HCT116 (cell line): ENCODE measurements around the gene DNM3. TPM values are rescaled to one million over a fixed set of nuclear protein-coding genes. Genes with fewer than 3 reads are reported as not detected.

Experiments
- ATAC-seq: fragments of 200-7000 bp; cut with Tn5 transposase; 2 replicates; pipeline ENCODE4 v1.9.1; 2020; ENCODE audit warnings: mild to moderate bottlenecking, moderate library complexity
- BruUV-seq: library from RNA; stranded (reverse); fragments of 400-500 nt; replicated peaks from 2 replicates; lab custom pipeline; 2021; lab: Mats Ljungman, UMichigan
- CTCF ChIA-PET: fragments of 300-600 bp; sonication (Branson Sonifier 250); formaldehyde crosslinking; loops from one replicate; lab custom pipeline; 2021; ENCODE audit warnings: antibody characterized with exemption; lab: Charles Lee
- POLR2A ChIA-PET: fragments of 300-600, 350-600 bp; sonication (Branson Sonifier 250); formaldehyde crosslinking; loops from one replicate; lab custom pipeline; 2021; ENCODE audit warnings: antibody characterized with exemption; lab: Charles Lee
- RAD21 ChIA-PET, 2 experiments: fragments of 300-600 bp; sonication (Branson Sonifier 250); formaldehyde crosslinking; loops; one replicate each; lab custom pipeline; 2023; ENCODE audit warnings: low total read pairs in 2 of 2; ENCODE audit not compliant: uncharacterized antibody in 2 of 2, unreplicated experiment in 2 of 2, low non-redundant PET in 1 of 2; lab: Charles Lee
- DNase-seq: peaks from one replicate; pipeline ENCODE4 v3.0.0-alpha.2; 2010; ENCODE audit warnings: low read depth, low spot score
- H2AFZ ChIP-seq: fragments of 200-600 bp; shearing (Covaris generic), sonication (generic); 2 replicates; pipeline ENCODE4 v1.6.1; 2017; ENCODE audit warnings: low read depth, mixed run types, mixed read lengths, antibody characterized with exemption, low read length; ENCODE audit not compliant: poor library complexity, severe bottlenecking
- H3K27ac ChIP-seq: 2 replicates; pipeline ENCODE4 v1.5.1; 2012; ENCODE audit warnings: low read depth, low read length
- H3K27me3 ChIP-seq: fragments of 200-600 bp; sonication (generic); 2 replicates; pipeline ENCODE4 v1.6.1; 2016; ENCODE audit warnings: mixed run types, low read length, mixed read lengths; ENCODE audit not compliant: insufficient read depth
- H3K36me3 ChIP-seq, 2 experiments: fragments of 200-500 bp in 1 of 2; fragments of 200-600 bp in 1 of 2; sonication (Bioruptor generic) in 1 of 2; sonication (generic) in 1 of 2; 2 replicates each; pipeline versions ENCODE4 v1.5.1 to v1.6.1; 2014 to 2016; ENCODE audit warnings: low read length in 2 of 2, inconsistent platforms in 1 of 2, mixed read lengths in 1 of 2, mixed run types in 1 of 2; ENCODE audit not compliant: insufficient read depth in 2 of 2, control insufficient read depth in 1 of 2
- H3K4me1 ChIP-seq, 2 experiments: fragments of 200-600 bp in 1 of 2; sonication (generic) in 1 of 2; 2 replicates each; pipeline versions ENCODE4 v1.5.1 to v1.6.1; 2012 to 2017; ENCODE audit warnings: low read length in 2 of 2, inconsistent platforms in 1 of 2, mild to moderate bottlenecking in 1 of 2, mixed read lengths in 1 of 2, mixed run types in 1 of 2, moderate library complexity in 1 of 2; ENCODE audit not compliant: insufficient read depth in 2 of 2, control insufficient read depth in 1 of 2
- H3K4me2 ChIP-seq: fragments of 200-600 bp; sonication (generic); 2 replicates; pipeline ENCODE4 v1.6.1; 2017; ENCODE audit warnings: mixed run types, low read length, mixed read lengths
- H3K4me3 ChIP-seq, 2 experiments: fragments of 200-600 bp in 1 of 2; sonication (generic) in 1 of 2; replicated peaks in 1 of 2; 2 replicates each; pipeline ENCODE4 v1.5.1; 2011 to 2016; ENCODE audit warnings: low read length in 2 of 2, control low read depth in 1 of 2, low read depth in 1 of 2, mild to moderate bottlenecking in 1 of 2, mixed read lengths in 1 of 2, mixed run types in 1 of 2
- H3K79me2 ChIP-seq: fragments of 200-600 bp; sonication (generic); 2 replicates; pipeline ENCODE4 v1.6.1; 2017; ENCODE audit warnings: mild to moderate bottlenecking, mixed run types, low read length, moderate library complexity, mixed read lengths; ENCODE audit not compliant: insufficient read depth
- H3K9ac ChIP-seq: fragments of 200-600 bp; sonication (generic); 2 replicates; pipeline ENCODE4 v1.6.1; 2016; ENCODE audit warnings: low read length, mixed read lengths
- H3K9me2 ChIP-seq: fragments of 200-600 bp; sonication (generic), shearing (Covaris generic); 2 replicates; pipeline ENCODE4 v1.6.1; 2017; ENCODE audit warnings: mixed run types, mild to moderate bottlenecking, moderate library complexity; ENCODE audit not compliant: insufficient read depth
- H3K9me3 ChIP-seq, 2 experiments: fragments of 200-500 bp in 1 of 2; fragments of 200-600 bp in 1 of 2; sonication (Bioruptor generic) in 1 of 2; sonication (generic) in 1 of 2; 2 replicates each; pipeline ENCODE4 v1.6.1; 2014 to 2017; ENCODE audit warnings: low read length in 2 of 2, mixed read lengths in 2 of 2, inconsistent platforms in 1 of 2, low read depth in 1 of 2, mild to moderate bottlenecking in 1 of 2, mixed run types in 1 of 2, moderate library complexity in 1 of 2; ENCODE audit not compliant: control insufficient read depth in 1 of 2, insufficient read depth in 1 of 2
- H4K20me1 ChIP-seq: fragments of 200-600 bp; sonication (generic), shearing (Covaris generic); 2 replicates; pipeline ENCODE4 v1.6.1; 2017; ENCODE audit warnings: mixed run types, mild to moderate bottlenecking, moderate library complexity; ENCODE audit not compliant: insufficient read depth
- CEBPB ChIP-seq: IDR thresholded peaks from 2 replicates; pipeline ENCODE4 v1.6.1; 2012; ENCODE audit warnings: low read depth
- EGR1 ChIP-seq: IDR thresholded peaks from 2 replicates; pipeline ENCODE4 v1.6.1; 2012; ENCODE audit warnings: low read depth
- EZH2 ChIP-seq: fragments of 200-600 bp; sonication (generic); IDR thresholded peaks from 2 replicates; pipeline ENCODE4 v1.6.1; 2017; ENCODE audit warnings: antibody characterized with exemption, mixed run types
- FOSL1 ChIP-seq: IDR thresholded peaks from 2 replicates; pipeline ENCODE4 v1.6.1; 2012; ENCODE audit warnings: low read depth
- JUND ChIP-seq: IDR thresholded peaks from 2 replicates; pipeline ENCODE4 v1.6.1; 2012
- POLR2A ChIP-seq: IDR thresholded peaks from 2 replicates; pipeline ENCODE4 v1.7.0; 2011; ENCODE audit warnings: borderline replicate concordance; ENCODE audit not compliant: insufficient read depth, insufficient read length; ENCODE audit errors: extremely low read depth
- POLR2AphosphoS5 ChIP-seq: IDR thresholded peaks from 2 replicates; pipeline ENCODE4 v1.6.1; 2011; ENCODE audit warnings: mild to moderate bottlenecking, low read depth, low read length, moderate library complexity
- RAD21 ChIP-seq: IDR thresholded peaks from 2 replicates; pipeline ENCODE4 v1.6.1; 2012; ENCODE audit warnings: low read depth, mild to moderate bottlenecking
- SP1 ChIP-seq: IDR thresholded peaks from 2 replicates; pipeline ENCODE4 v1.6.1; 2012; ENCODE audit warnings: low read depth
- YY1 ChIP-seq: IDR thresholded peaks from 2 replicates; pipeline ENCODE4 v1.6.1; 2011; ENCODE audit warnings: low read length, low read depth, moderate library complexity, mild to moderate bottlenecking; ENCODE audit not compliant: insufficient replicate concordance; ENCODE audit errors: extremely low read depth
- ZNF274 ChIP-seq: fragments of 200-500 bp; sonication (Bioruptor generic); IDR thresholded peaks from 2 replicates; pipeline ENCODE4 v1.6.1; 2014; ENCODE audit warnings: mild to moderate bottlenecking, low read depth, low read length, inconsistent platforms
- intact Hi-C: fragments of 100-400 bp; cut with micrococcal nuclease; formaldehyde crosslinking; loops from 2 replicates; pipeline ENCODE4 v1.10.0; 2022
- total RNA-seq: library from RNA; stranded (reverse); gene quantifications from one replicate; pipeline ENCODE4 v1.2.1, GENCODE V29; 2021; ENCODE audit not compliant: unreplicated experiment
- TF ChIP-seq, protein P1 (sequence below): IDR thresholded peaks from 2 replicates; pipeline ENCODE4 v1.6.1; 2012
- TF ChIP-seq, protein P2 (sequence below): IDR thresholded peaks from 2 replicates; pipeline ENCODE4 v1.6.1; 2011; ENCODE audit warnings: mild to moderate bottlenecking, low read length, moderate library complexity; ENCODE audit not compliant: insufficient replicate concordance; ENCODE audit errors: extremely low read depth
- TF ChIP-seq, protein P3 (sequence below), 3 experiments: fragments of 200-600 bp in 1 of 3; sonication (generic) in 1 of 3; IDR thresholded peaks in 2 of 3; conservative IDR thresholded peaks in 1 of 3; 2 replicates each; pipeline ENCODE4 v1.5.1; 2012 to 2017; ENCODE audit warnings: low read depth in 2 of 3, low read length in 2 of 3, antibody characterized with exemption in 1 of 3, borderline replicate concordance in 1 of 3, control low read depth in 1 of 3, mild to moderate bottlenecking in 1 of 3, mixed read lengths in 1 of 3, mixed run types in 1 of 3, moderate library complexity in 1 of 3; ENCODE audit not compliant: insufficient read depth in 1 of 3
- TF ChIP-seq, protein P4 (sequence below): IDR thresholded peaks from 2 replicates; pipeline ENCODE4 v1.6.1; 2012

Gene DNM3
- total RNA-seq, 1 experiment from 2014 or later: 3.1 TPM

DNA sequence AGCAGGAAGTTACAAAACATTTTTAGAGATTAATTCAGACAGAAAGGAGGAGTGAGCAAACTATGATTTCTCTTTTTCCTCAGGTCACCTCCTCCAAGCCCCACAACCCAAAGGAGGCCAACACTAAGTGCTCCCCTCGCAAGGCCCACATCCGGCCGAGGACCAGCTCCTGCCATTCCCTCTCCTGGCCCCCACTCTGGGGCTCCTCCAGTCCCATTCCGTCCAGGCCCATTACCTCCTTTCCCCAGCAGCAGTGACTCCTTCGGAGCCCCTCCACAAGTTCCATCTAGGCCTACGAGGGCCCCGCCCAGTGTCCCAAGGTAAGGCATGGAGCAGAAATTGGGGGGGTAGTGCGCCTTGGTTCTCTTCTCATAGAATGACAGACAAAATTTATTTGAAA is 547.2 kb downstream of the DNM3 start:
- H3K9ac ChIP-seq: no peak overlapping the region
- H3K4me1 ChIP-seq: no peaks in the 10 kb centered on the region
- no peaks in the 10 kb centered on the region for H3K9me2 ChIP-seq
- H3K4me3 ChIP-seq: no peak overlapping the region
- H2AFZ ChIP-seq: no peak overlapping the region
- no peaks in the 10 kb centered on the region for H3K36me3 ChIP-seq
- ATAC-seq (no peak), DNase-seq (no peak)
- H3K4me2 ChIP-seq: no peak overlapping the region
- no peaks in the 10 kb centered on the region for H3K9me3 ChIP-seq
- no peaks in the 10 kb centered on the region for H4K20me1 ChIP-seq
- intact Hi-C loops: no loop called here
- no TSS peak for BruUV-seq
- RAD21 ChIA-PET: no interaction called here
- CTCF ChIA-PET: interaction anchor here (1.9 kb wide), 1 partner anchor 11 kb away, joined by 5 read pairs; no protein-coding TSS in a partner anchor
- no peaks in the 10 kb centered on the region for H3K79me2 ChIP-seq
- no peaks in the 10 kb centered on the region for H3K27me3 ChIP-seq
- POLR2A ChIA-PET: no interaction called here
- no peak overlapping the region for H3K27ac ChIP-seq
- TF ChIP-seq EZH2: no peak
- no peak for TF ChIP-seq FOSL1
- TF ChIP-seq, protein P1, sequence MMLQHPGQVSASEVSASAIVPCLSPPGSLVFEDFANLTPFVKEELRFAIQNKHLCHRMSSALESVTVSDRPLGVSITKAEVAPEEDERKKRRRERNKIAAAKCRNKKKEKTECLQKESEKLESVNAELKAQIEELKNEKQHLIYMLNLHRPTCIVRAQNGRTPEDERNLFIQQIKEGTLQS: no peak
- TF ChIP-seq CEBPB: no peak
- TF ChIP-seq, protein P2, sequence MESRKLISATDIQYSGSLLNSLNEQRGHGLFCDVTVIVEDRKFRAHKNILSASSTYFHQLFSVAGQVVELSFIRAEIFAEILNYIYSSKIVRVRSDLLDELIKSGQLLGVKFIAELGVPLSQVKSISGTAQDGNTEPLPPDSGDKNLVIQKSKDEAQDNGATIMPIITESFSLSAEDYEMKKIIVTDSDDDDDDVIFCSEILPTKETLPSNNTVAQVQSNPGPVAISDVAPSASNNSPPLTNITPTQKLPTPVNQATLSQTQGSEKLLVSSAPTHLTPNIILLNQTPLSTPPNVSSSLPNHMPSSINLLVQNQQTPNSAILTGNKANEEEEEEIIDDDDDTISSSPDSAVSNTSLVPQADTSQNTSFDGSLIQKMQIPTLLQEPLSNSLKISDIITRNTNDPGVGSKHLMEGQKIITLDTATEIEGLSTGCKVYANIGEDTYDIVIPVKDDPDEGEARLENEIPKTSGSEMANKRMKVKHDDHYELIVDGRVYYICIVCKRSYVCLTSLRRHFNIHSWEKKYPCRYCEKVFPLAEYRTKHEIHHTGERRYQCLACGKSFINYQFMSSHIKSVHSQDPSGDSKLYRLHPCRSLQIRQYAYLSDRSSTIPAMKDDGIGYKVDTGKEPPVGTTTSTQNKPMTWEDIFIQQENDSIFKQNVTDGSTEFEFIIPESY: no peak
- TF ChIP-seq YY1: no peak
- TF ChIP-seq POLR2AphosphoS5: no peak
- TF ChIP-seq, protein P3, sequence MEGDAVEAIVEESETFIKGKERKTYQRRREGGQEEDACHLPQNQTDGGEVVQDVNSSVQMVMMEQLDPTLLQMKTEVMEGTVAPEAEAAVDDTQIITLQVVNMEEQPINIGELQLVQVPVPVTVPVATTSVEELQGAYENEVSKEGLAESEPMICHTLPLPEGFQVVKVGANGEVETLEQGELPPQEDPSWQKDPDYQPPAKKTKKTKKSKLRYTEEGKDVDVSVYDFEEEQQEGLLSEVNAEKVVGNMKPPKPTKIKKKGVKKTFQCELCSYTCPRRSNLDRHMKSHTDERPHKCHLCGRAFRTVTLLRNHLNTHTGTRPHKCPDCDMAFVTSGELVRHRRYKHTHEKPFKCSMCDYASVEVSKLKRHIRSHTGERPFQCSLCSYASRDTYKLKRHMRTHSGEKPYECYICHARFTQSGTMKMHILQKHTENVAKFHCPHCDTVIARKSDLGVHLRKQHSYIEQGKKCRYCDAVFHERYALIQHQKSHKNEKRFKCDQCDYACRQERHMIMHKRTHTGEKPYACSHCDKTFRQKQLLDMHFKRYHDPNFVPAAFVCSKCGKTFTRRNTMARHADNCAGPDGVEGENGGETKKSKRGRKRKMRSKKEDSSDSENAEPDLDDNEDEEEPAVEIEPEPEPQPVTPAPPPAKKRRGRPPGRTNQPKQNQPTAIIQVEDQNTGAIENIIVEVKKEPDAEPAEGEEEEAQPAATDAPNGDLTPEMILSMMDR (IDR thresholded peaks at IDR 0.05 in 2 of 3, conservative IDR thresholded peaks at IDR 0.05 in 1 of 3; ENCODE audit: borderline replicate concordance in 1 of 3, insufficient read depth in 1 of 3, low read depth in 2 of 3, low read length in 2 of 3): no peak
- TF ChIP-seq POLR2A: no peak
- TF ChIP-seq SP1: no peak
- TF ChIP-seq, protein P4, sequence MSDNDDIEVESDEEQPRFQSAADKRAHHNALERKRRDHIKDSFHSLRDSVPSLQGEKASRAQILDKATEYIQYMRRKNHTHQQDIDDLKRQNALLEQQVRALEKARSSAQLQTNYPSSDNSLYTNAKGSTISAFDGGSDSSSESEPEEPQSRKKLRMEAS: no peak
- no peak for TF ChIP-seq EGR1
- TF ChIP-seq JUND: no peak
- no peak for TF ChIP-seq ZNF274
- no peak for TF ChIP-seq RAD21
